ENCODE data around the gene LTO1. TPM values are rescaled to one million over a fixed set of nuclear protein-coding genes. Genes with fewer than 3 reads are reported as not detected.

Gene LTO1
- total and polyA plus RNA-seq, 2 of the 13 experiments (the other 11 are each of a cell fraction or from before 2014, with no cell fraction given), result 11.8 to 15.0 TPM

GRCh38 chr11:69657911-69658625, 17.1 kb downstream of the LTO1 start (continued):
- 0 out of 2 replicates have a peak, but pooled peaks have one; percentile 11 for TF ChIP-seq CTCF (CRISPR knock-in tag; IDR thresholded peaks at IDR 0.05)
- TF ChIP-seq KLF9 (CRISPR knock-in tag; IDR thresholded peaks at IDR 0.05; ENCODE audit: low read depth), result no peak; the same call in 1 of the 2 replicates
- no peak for TF ChIP-seq NFIC (IDR thresholded peaks at IDR 0.05; ENCODE audit: low read length)
- no peak for TF ChIP-seq ZKSCAN5 (CRISPR knock-in tag; IDR thresholded peaks at IDR 0.05)
- TF ChIP-seq ZNF790 (CRISPR knock-in tag; IDR thresholded peaks at IDR 0.05; ENCODE audit: borderline replicate concordance), result 0 out of 2 replicates have a peak, but pooled peaks have one; percentile 44
- TF ChIP-seq KDM3A (CRISPR knock-in tag; IDR thresholded peaks at IDR 0.05; ENCODE audit: low read depth), result peak; percentile 77; the same call in 1 of the 2 replicates
- TF ChIP-seq GZF1 (CRISPR knock-in tag; IDR thresholded peaks at IDR 0.05), result no peak
- TF ChIP-seq ZBTB25 (CRISPR knock-in tag; IDR thresholded peaks at IDR 0.05), result peak; percentile 53; the same call in 1 of the 2 replicates
- TF ChIP-seq ATRX (CRISPR knock-in tag; IDR thresholded peaks at IDR 0.05; ENCODE audit: borderline replicate concordance), result no peak
- no peak; the same call in 1 of the 2 replicates for TF ChIP-seq NKX3-1 (CRISPR knock-in tag; IDR thresholded peaks at IDR 0.05)
- TF ChIP-seq THYN1 (CRISPR knock-in tag; IDR thresholded peaks at IDR 0.05; ENCODE audit: borderline replicate concordance, low read depth), result no peak
- peak; percentile 98 for TF ChIP-seq PITX1 (CRISPR knock-in tag; IDR thresholded peaks at IDR 0.05)
- TF ChIP-seq SMYD3 (CRISPR knock-in tag; IDR thresholded peaks at IDR 0.05), result 0 out of 2 replicates have a peak, but pooled peaks have one; percentile 74
- no peak for TF ChIP-seq ZNF280D (CRISPR knock-in tag; IDR thresholded peaks at IDR 0.05)
- TF ChIP-seq FOXP1 (IDR thresholded peaks at IDR 0.05), result no peak
- TF ChIP-seq FOXP1 (CRISPR knock-in tag; IDR thresholded peaks at IDR 0.05), result peak; percentile 70
- peak; percentile 91 for TF ChIP-seq SKIL (CRISPR knock-in tag; IDR thresholded peaks at IDR 0.05; ENCODE audit: borderline replicate concordance)
- no peak for TF ChIP-seq ZNF17 (CRISPR knock-in tag; IDR thresholded peaks at IDR 0.05)
- TF ChIP-seq BCLAF1 (IDR thresholded peaks at IDR 0.05), result no peak

Data from HepG2 (cell line).